OCI-LY1 (cell line): ENCODE measurements around the gene SIRPB2.

Experiments used
- H2AFZ ChIP-seq: fragments of 200-600 bp; sonication (generic), shearing (Covaris generic); 2 replicates; pipeline ENCODE4 v1.6.0; 2014; ENCODE audit warnings: antibody characterized with exemption, mild to moderate bottlenecking, low read length
- H3F3A ChIP-seq: fragments of 200-600 bp; sonication (generic), shearing (Covaris generic); 2 replicates; pipeline ENCODE4 v1.6.0; 2014; ENCODE audit warnings: mild to moderate bottlenecking, antibody characterized with exemption, low read length, moderate library complexity; ENCODE audit not compliant: insufficient read depth
- H3K27ac ChIP-seq: fragments of 200-600 bp; sonication (generic); 2 replicates; pipeline ENCODE4 v1.5.1; 2014; ENCODE audit warnings: low read length, mixed run types, mild to moderate bottlenecking, low read depth; ENCODE audit not compliant: poor library complexity, severe bottlenecking
- H3K27me3 ChIP-seq: fragments of 200-600 bp; sonication (generic); 2 replicates; pipeline ENCODE4 v1.6.0; 2014; ENCODE audit warnings: antibody characterized with exemption, mild to moderate bottlenecking, low read length, moderate library complexity; ENCODE audit not compliant: insufficient read depth
- H3K36me3 ChIP-seq: fragments of 200-600 bp; sonication (generic); 2 replicates; pipeline ENCODE4 v1.6.1; 2014; ENCODE audit warnings: mild to moderate bottlenecking, antibody characterized with exemption, low read length, moderate library complexity, mixed read lengths; ENCODE audit not compliant: insufficient read depth
- H3K4me1 ChIP-seq: fragments of 200-600 bp; sonication (generic); 2 replicates; pipeline ENCODE4 v1.5.1; 2014; ENCODE audit warnings: mild to moderate bottlenecking, low read length, moderate library complexity; ENCODE audit not compliant: insufficient read depth, severe bottlenecking
- H3K4me2 ChIP-seq: fragments of 200-600 bp; sonication (generic), shearing (Covaris generic); 2 replicates; pipeline ENCODE4 v1.6.1; 2014; ENCODE audit warnings: low read length
- H3K4me3 ChIP-seq: fragments of 200-600 bp; sonication (generic); 2 replicates; pipeline ENCODE4 v1.5.1; 2014; ENCODE audit warnings: low read length, low read depth, mild to moderate bottlenecking, mixed read lengths; ENCODE audit not compliant: poor library complexity, severe bottlenecking
- H3K79me2 ChIP-seq: fragments of 200-600 bp; shearing (Covaris generic); 2 replicates; pipeline ENCODE4 v1.6.1; 2016; ENCODE audit warnings: mixed run types, low read length, mixed read lengths; ENCODE audit not compliant: insufficient read depth
- H3K9ac ChIP-seq: fragments of 200-600 bp; sonication (generic), shearing (Covaris generic); 2 replicates; pipeline ENCODE4 v1.6.1; 2014; ENCODE audit warnings: mild to moderate bottlenecking, low read length, mixed read lengths
- H3K9me2 ChIP-seq: fragments of 200-600 bp; sonication (generic), shearing (Covaris generic); 2 replicates; pipeline ENCODE4 v1.6.1; 2014; ENCODE audit warnings: low read depth, mild to moderate bottlenecking, low read length, mixed read lengths
- H3K9me3 ChIP-seq: fragments of 200-600 bp; shearing (Covaris generic); 2 replicates; pipeline ENCODE4 v1.6.1; 2014; ENCODE audit warnings: low read length, mixed read lengths
- H4K20me1 ChIP-seq: fragments of 200-600 bp; sonication (generic), shearing (Covaris generic); 2 replicates; pipeline ENCODE4 v1.6.0; 2016; ENCODE audit warnings: mild to moderate bottlenecking, low read length; ENCODE audit not compliant: insufficient read depth
- CTCF ChIP-seq: fragments of 200-600 bp; sonication (generic), shearing (Covaris generic); IDR thresholded peaks from 2 replicates; pipeline ENCODE4 v1.5.1; 2017; ENCODE audit warnings: mild to moderate bottlenecking, antibody characterized with exemption, low read length, moderate library complexity, mixed read lengths
- EZH2 ChIP-seq: fragments of 200-600 bp; sonication (generic), shearing (Covaris generic); IDR thresholded peaks from 2 replicates; pipeline ENCODE4 v1.8.0; 2017; ENCODE audit warnings: borderline replicate concordance, mixed run types, mild to moderate bottlenecking, antibody characterized with exemption, low read length, moderate library complexity, mixed read lengths

Gene SIRPB2

DNA sequence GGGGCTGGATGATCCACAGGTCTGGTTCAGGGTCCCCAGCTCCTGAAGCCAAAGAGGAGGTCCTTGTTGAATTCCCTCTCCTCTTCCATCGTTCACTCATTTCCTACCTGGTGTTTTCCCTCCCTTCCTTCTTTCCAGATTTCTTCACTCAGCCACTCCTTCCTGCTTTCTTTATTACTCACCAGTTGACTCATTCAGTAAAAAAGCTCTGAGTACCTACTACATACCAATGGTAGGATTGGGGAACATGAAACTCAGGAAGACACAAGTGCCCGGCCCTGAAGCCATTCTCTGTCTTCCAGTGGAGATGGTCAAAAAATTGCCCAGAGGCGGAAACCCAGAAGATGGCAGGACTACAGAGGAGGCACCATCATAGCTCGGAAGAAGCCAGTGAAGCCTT, 12.7 kb downstream of the SIRPB2 start:
- H3K9me2 ChIP-seq: no peaks in the 10 kb centered on the region
- no peak overlapping the region for H2AFZ ChIP-seq
- H3K27ac ChIP-seq: no peak overlapping the region
- H3K27me3 ChIP-seq: no peaks in the 10 kb centered on the region; the same call in 1 of the 2 replicates
- no peak overlapping the region for H3K4me2 ChIP-seq
- H3K4me1 ChIP-seq: no peaks in the 10 kb centered on the region
- no peak for TF ChIP-seq EZH2
- TF ChIP-seq CTCF: no peak
- no peaks in the 10 kb centered on the region for H4K20me1 ChIP-seq
- no peak overlapping the region for H3K4me3 ChIP-seq
- H3F3A ChIP-seq: no peaks in the 10 kb centered on the region
- no peaks in the 10 kb centered on the region for H3K36me3 ChIP-seq
- no peak overlapping the region for H3K9ac ChIP-seq
- no peaks in the 10 kb centered on the region for H3K79me2 ChIP-seq
- no peaks in the 10 kb centered on the region for H3K9me3 ChIP-seq

- Histone ChIP-seq H3K79me2 (no peaks in the 10 kb centered on the region), H3K36me3 (no peaks in the 10 kb centered on the region), H3K27ac (no peak overlapping the region), H3K27me3 (no peaks in the 10 kb centered on the region; the same call in 1 of the 2 replicates), H3K4me2 (no peak overlapping the region), H3K4me3 (no peak overlapping the region), H3F3A (no peaks in the 10 kb centered on the region), H4K20me1 (no peaks in the 10 kb centered on the region), H3K9ac (no peak overlapping the region), H3K9me3 (no peaks in the 10 kb centered on the region), H3K9me2 (no peaks in the 10 kb centered on the region), H2AFZ (no peak overlapping the region), H3K4me1 (no peaks in the 10 kb centered on the region)
- TF ChIP-seq EZH2 (no peak), CTCF (no peak)
These were observed 13.2 kb downstream of the SIRPB2 start for GRCh38 chr20:1477896-1478490.

DNA sequence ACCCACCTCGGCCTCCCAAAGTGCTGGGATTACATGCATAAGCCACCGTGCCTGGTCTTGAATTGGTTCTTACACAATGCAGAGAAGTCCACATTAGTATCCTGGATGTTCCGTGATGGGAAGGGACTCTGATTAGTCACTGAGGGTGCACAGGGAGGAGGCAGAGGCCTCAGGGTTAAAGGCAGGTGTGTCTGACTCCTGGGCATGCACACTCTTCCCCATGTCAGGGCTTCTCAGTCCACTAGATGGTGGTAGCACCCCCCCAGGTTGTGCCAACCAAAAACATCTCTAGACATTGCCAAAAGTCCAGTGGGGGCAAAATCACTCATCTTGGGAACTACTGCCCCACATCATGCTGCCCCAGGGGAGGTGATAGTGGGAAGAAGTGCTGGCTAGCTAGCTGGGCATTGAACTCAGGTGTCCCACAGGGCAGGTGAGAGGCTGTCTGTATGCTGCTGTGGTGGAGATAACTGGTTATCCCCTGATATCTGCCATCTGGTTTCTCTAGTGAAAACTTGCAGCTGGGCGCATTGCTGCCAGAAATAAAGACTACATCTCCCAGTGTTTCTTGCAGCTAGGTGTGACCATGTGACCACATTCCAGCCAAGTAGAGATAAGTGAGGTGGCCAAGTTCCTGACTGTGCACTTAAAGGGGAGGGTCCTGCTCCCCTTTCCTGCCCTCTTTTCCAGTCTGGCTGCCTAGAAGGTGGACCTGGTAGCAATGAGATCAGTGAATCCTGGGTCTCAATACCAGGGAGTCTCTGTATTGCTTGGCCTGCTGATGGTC, 16.2 kb downstream of the SIRPB2 start:
- no peaks in the 10 kb centered on the region for H3K79me2 ChIP-seq
- TF ChIP-seq CTCF: peak; percentile 27; the same call in 1 of the 2 replicates
- TF ChIP-seq EZH2: no peak
- peaks cover 3% of the 10 kb centered on the region; the same call in 1 of the 2 replicates for H3K27me3 ChIP-seq
- no peaks in the 10 kb centered on the region for H3K36me3 ChIP-seq
- no peaks in the 10 kb centered on the region for H3F3A ChIP-seq
- H3K9me3 ChIP-seq: no peaks in the 10 kb centered on the region
- no peaks in the 10 kb centered on the region for H3K9me2 ChIP-seq
- H3K27ac ChIP-seq: no peak overlapping the region
- H3K9ac ChIP-seq: no peak overlapping the region
- H3K4me3 ChIP-seq: no peak overlapping the region
- no peak overlapping the region for H2AFZ ChIP-seq
- H4K20me1 ChIP-seq: no peaks in the 10 kb centered on the region
- no peak overlapping the region for H3K4me2 ChIP-seq
- no peaks in the 10 kb centered on the region for H3K4me1 ChIP-seq
